HG02763 (cell line): ENCODE results near the gene TRMT10B.
"Not testable (repeated sequence)": the region's sequence is repeated elsewhere in the genome, so short reads cannot be mapped to it uniquely, and the experiment has no call there.

ENCODE experiments used
- ATAC-seq: cut with Tn5 transposase; IDR thresholded peaks from one replicate; pipeline ENCODE4 v1.9.1; 2021; ENCODE audit warnings: mild to moderate bottlenecking, moderate library complexity; ENCODE audit not compliant: unreplicated experiment

The TRMT10B gene

DNA sequence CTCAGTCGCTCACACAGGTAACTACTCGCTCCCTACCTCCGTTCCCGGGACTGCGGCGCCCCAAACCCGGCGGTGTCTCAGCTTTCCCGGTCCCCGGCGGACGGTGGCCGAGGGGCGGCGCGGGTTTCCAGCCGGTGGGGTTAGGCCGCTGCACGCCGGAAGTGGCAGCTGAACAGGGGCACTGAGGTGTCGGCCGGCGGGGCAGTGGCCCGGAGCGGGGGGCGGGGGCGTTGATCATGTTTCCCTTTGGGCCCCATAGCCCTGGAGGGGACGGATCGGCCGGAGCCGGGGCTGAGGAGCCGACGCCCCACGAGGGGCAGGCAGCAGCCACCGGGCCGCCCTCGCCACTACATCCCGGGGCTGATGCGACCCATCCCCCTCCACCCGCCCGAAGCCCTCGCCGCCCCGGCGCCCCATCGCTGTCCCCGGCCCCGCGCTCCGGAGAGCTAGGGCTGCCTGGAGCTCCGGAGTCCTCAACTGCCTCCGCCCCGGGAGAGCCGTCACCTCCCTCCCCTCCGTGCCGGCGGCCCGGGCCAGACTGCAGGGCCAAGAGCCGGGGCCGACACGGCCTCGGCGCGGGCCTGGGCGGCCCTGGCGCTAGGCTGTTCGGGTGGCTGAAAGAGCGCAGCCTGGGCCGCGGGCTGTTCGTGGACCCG is 47.2 kb downstream of the TRMT10B start, which contains the start of gene DCAF10:
DCAF10 (plus strand) TSS at position 167 of the 656 bp plus-strand sequence; CDS start at position 237, 70 bp downstream.
- ATAC-seq: peak; percentile 72

DNA sequence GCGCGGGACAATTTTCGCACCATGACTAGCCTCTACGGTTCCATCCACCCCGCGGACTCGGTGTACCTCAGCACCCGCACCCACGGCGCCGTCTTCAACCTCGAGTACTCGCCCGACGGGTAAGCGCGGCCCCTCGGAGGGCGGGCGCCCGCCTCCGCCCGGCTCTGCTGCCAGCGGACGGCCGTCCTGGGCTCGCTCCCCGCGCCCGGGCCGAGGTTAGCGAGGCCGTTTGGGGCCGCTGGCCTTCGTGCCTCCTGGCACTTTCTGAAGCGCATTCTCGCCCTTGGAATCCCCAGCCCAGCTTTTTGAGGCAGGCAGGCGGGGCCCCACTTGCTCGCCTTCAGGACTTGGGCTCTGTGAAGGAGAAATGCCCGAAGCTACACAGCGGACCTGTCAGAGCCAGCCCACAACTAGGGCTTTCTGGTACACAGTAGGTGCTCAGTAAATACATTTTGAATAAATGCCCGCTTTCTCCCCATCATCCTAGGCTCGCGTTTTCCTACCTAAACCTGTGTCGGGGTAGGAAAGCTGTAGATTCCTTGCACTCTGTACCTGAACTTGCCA is 47.8 kb downstream of the TRMT10B start:
- ATAC-seq: peak; percentile 30

GRCh38 chr9:37801959-37802711 is 48.5 kb downstream of the TRMT10B start:
- ATAC-seq: no peak

DNA sequence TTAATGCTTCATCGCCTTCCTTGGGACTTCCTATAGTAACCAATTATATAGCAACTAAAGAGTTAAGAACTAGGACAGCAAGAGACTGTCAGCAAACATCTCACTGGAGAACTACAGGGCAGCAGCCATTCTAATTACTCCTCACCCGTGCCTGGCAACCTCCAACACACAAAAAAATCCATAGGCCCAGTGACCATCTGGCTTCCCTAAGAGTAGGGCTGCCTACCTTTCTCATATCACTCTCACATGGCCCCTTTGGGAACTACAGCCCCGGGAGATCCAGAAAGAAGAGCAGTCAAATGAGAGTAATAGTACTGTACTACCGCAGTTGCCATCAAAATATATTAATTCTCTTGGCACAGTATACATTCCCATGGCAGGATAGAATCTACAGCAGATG is 52.7 kb downstream of the TRMT10B start:
- no peak for ATAC-seq

DNA sequence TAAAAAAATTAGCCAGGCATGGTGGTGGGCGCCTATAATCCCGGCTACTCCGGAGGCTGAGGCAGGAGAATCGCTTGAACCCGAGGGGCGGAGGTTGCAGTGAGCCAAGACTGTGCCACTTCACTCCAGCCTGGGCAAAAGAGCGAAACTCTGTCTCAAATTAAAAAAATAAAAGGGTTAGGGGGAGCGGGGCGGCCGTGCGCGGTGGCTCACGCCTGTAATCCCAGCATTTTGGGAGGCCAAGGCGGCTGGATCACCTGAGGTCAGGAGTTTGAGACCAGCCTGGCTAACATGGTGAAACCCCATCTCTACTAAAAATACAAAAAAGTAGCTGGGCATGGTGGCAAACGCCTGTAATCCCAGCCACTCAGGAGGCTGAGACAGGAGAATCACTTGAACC is 56.1 kb downstream of the TRMT10B start:
- ATAC-seq: not testable (repeated sequence)

DNA sequence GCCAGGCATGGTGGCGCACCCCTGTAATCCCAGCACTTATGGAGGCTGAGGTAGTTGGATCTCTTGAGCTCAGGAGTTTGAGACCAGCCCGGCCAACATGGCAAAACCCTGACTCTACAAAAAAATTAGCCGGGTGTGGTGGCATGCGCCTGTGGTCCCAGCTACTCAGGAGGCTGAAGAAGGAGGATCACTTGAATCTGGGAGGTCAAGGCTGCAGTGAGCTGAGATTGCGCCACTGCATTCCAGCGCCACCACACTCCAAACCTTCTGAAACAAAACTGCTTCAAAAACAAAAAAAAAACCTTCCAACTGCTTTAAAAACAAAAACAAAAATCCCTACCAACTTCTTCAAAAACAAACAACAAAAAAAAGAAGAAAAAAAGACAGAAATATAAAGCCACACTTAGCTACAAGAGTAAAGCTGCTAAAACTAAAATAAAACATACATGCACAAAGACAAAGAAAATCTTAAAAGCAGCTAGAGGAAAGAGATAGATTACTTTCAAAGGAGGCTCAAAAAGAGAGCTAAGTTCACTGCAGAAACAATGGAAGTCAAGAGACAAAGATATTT is 58.4 kb downstream of the TRMT10B start:
- no peak for ATAC-seq

DNA sequence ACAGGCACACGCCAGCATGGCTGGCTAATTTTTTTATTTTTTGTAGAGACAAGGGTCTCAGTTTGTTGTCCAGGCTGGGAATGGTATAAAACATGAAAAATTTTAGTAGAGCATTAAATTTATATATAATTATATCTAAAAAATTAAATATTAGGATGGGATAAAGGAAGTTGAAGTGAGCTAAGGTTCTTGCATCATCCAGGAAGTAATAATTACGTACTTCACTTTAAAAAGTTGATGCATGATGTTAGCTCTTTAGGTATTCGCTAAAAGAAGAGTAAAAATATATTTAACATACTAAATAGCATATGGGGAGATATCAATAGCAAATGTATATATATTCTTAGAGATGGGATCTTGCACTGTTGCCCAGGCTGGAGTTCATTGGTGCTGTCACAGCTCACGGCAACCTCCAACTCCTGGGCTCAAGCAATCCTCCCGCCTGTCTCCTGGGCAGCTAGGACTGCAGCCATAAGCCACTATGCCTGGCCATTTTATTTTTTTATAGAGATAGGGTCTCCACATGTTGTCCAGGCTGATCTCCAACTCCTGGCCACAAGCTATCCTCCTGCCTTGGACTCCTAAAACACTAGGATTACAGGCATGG is 59.3 kb downstream of the TRMT10B start:
- ATAC-seq: no peak

DNA sequence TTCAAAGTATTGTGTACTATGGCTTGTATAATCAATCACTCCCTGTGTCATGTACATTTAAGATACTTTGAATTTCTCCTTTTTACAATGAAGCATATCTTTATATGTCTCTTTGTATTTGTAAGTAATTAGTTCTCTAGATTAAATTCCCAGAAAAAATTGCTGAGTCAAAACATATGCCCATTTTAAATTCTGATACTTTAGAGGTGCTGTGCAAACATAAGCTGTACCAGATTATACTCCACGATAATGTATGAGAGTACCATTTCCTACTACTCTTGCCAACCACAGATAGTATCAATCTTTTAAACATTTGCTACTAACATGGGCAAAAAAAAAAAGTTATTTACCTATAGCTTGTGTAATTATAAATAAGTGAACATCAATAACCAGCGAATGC is 65.2 kb downstream of the TRMT10B start:
- no peak for ATAC-seq

DNA sequence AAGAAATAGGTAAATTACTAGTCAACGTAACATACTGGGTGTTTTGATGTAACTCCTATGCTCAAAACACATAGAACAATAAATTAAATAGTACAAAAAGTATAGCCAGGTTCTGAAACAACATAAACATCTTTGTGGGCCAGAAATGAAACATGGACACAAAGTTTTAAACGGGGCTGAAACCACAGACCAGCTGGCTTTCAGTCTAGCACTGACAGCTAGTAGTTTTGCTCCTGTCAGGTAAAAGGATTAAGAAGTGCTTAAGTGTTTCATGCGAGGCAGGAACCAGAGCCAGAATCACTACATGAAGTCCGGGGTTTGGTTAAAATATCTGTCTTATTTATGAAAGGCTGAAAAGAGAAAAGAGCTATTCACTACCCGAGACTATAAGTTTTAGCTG is 66.5 kb downstream of the TRMT10B start:
- ATAC-seq: no peak

GRCh38 chr9:37825174-37825573 is 71.6 kb downstream of the TRMT10B start:
- not testable (repeated sequence) for ATAC-seq

GRCh38 chr9:37827483-37828165 is 74.0 kb downstream of the TRMT10B start:
- no peak for ATAC-seq
